Tibial artery (tissue), 4 donors: Measurements from ENCODE around the gene NRCAM.

Source experiments
- DNase-seq, 2 donors: peaks; one replicate each; pipeline ENCODE4 v3.0.0-alpha.2; 2019
- H3K27ac ChIP-seq, 2 donors: fragments of 200-600 bp; sonication (generic) in 1 of 2; 1 replicate in 1 of 2; 2 replicates in 1 of 2; pipeline ENCODE4 v1.5.1; 2018 to 2019; ENCODE audit warnings: mild to moderate bottlenecking in 1 of 2
- H3K27me3 ChIP-seq, 2 donors: fragments of 200-600 bp; sonication (generic) in 1 of 2; one replicate each; pipeline versions ENCODE4 v1.5.1 to v1.6.0; 2016 to 2019
- H3K36me3 ChIP-seq, 3 donors: fragments of 200-600 bp; sonication (generic) in 2 of 3; one replicate each; pipeline ENCODE4 v1.5.1; 2016 to 2019; ENCODE audit warnings: mild to moderate bottlenecking in 2 of 3
- H3K4me1 ChIP-seq, 4 donors: fragments of 200-600 bp; sonication (generic) in 2 of 4; 1 replicate in 3 of 4; 2 replicates in 1 of 4; pipeline ENCODE4 v1.5.1; 2016 to 2019
- H3K4me3 ChIP-seq, 2 donors: fragments of 200-600 bp; sonication (generic) in 1 of 2; 1 replicate in 1 of 2; 2 replicates in 1 of 2; pipeline ENCODE4 v1.5.1; 2018 to 2019; ENCODE audit warnings: mild to moderate bottlenecking in 2 of 2
- H3K9me3 ChIP-seq, 3 donors: fragments of 200-600 bp; sonication (generic) in 1 of 3; one replicate each; pipeline ENCODE4 v1.5.1; 2016 to 2019
- CTCF ChIP-seq, 2 experiments: fragments of 200-600 bp in 1 of 2; fragments of 450-650 bp in 1 of 2; IDR thresholded peaks; one replicate each; pipeline ENCODE4 v1.5.1; 2017 to 2019; ENCODE audit warnings: antibody characterized with exemption in 2 of 2, mild to moderate bottlenecking in 1 of 2, moderate library complexity in 1 of 2
- intact Hi-C: fragments of 100-400 bp; cut with DNase I; formaldehyde crosslinking; loops from one replicate; pipeline ENCODE4 v1.15.0; 2023; ENCODE audit warnings: low total_unique reads

Gene NRCAM

GRCh38 chr7:108374899-108375298 lies 81.3 kb downstream of the NRCAM start:
- intact Hi-C loops, result no loop called here
- no peak overlapping the region for H3K4me3 ChIP-seq

DNA sequence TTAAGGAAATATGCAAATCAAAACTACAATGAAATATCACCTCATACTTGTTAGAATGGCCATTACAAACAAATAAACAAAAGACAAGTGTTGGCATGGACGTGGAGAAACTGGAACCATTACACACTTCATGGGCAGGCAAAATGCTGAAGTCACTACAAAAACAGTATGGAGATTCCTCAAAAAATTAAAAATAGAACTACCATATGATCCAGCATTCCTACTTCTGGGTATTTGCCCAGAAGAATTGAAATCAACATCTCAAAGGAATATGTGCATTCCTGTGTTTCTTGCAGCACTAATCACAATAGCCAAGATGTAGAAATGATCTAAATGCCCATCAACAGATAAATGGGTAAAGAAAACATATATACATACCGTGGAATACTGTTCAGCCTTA lies 83.6 kb downstream of the NRCAM start:
- DNase-seq, result no peak
- intact Hi-C loops, result no loop called here
- Histone ChIP-seq H3K4me3 (no peak overlapping the region), H3K27ac (no peak overlapping the region), H3K27me3 (no peaks in the 10 kb centered on the region), H3K36me3 (no peaks in the 10 kb centered on the region), H3K9me3 (no peaks in the 10 kb centered on the region), H3K4me1 (no peaks in the 10 kb centered on the region)
- TF ChIP-seq CTCF (IDR thresholded peaks at IDR 0.05), result no peak

More at GRCh38 chr7:108374899-108375298, 81.3 kb downstream of the NRCAM start:
- Histone ChIP-seq H3K9me3 (no peaks in the 10 kb centered on the region), H3K27ac (no peak overlapping the region), H3K4me1 (no peaks in the 10 kb centered on the region), H3K27me3 (no peaks in the 10 kb centered on the region), H3K36me3 (no peaks in the 10 kb centered on the region)
- DNase-seq, result no peak
- no peak for TF ChIP-seq CTCF (IDR thresholded peaks at IDR 0.05)

- no peak for DNase-seq
- no peak for TF ChIP-seq CTCF (IDR thresholded peaks at IDR 0.05)
- intact Hi-C loops, result no loop called here
- Histone ChIP-seq H3K4me1 (no peaks in the 10 kb centered on the region), H3K36me3 (no peaks in the 10 kb centered on the region), H3K27me3 (no peaks in the 10 kb centered on the region), H3K4me3 (no peak overlapping the region), H3K27ac (no peak overlapping the region), H3K9me3 (no peaks in the 10 kb centered on the region)
Observed at GRCh38 chr7:108370616-108371015, 85.6 kb downstream of the NRCAM start.

- Histone ChIP-seq H3K4me1 (no peaks in the 10 kb centered on the region), H3K4me3 (no peak overlapping the region)
Observed at GRCh38 chr7:108368466-108368865, 87.8 kb downstream of the NRCAM start.

GRCh38 chr7:108367946-108368345 lies 88.3 kb downstream of the NRCAM start:
- H3K4me1 ChIP-seq, result no peaks in the 10 kb centered on the region
- no peaks in the 10 kb centered on the region for H3K27me3 ChIP-seq
- DNase-seq, result no peak
- TF ChIP-seq CTCF (IDR thresholded peaks at IDR 0.05), result no peak
- no peaks in the 10 kb centered on the region for H3K36me3 ChIP-seq
- no peak overlapping the region for H3K27ac ChIP-seq
- H3K9me3 ChIP-seq, result peaks cover 0 to 5% (median 0%) of the 10 kb centered on the region in 3 donors
- H3K4me3 ChIP-seq, result no peak overlapping the region
- intact Hi-C loops, result no loop called here

More at GRCh38 chr7:108368466-108368865, 87.8 kb downstream of the NRCAM start:
- Histone ChIP-seq H3K36me3 (no peaks in the 10 kb centered on the region), H3K27ac (no peak overlapping the region), H3K27me3 (no peaks in the 10 kb centered on the region), H3K9me3 (no peaks in the 10 kb centered on the region)
- no peak for TF ChIP-seq CTCF (IDR thresholded peaks at IDR 0.05)
- DNase-seq, result no peak
- intact Hi-C loops, result no loop called here

GRCh38 chr7:108367314-108367713 lies 88.9 kb downstream of the NRCAM start:
- Histone ChIP-seq H3K4me1 (no peaks in the 10 kb centered on the region), H3K27ac (no peak overlapping the region), H3K9me3 (peaks cover 0 to 5% (median 0%) of the 10 kb centered on the region in 3 donors), H3K36me3 (no peaks in the 10 kb centered on the region), H3K27me3 (no peaks in the 10 kb centered on the region), H3K4me3 (no peak overlapping the region)
- intact Hi-C loops, result no loop called here
- no peak for TF ChIP-seq CTCF (IDR thresholded peaks at IDR 0.05)
- DNase-seq, result no peak
